ENCODE data around the gene TLCD2.

Gene TLCD2

DNA sequence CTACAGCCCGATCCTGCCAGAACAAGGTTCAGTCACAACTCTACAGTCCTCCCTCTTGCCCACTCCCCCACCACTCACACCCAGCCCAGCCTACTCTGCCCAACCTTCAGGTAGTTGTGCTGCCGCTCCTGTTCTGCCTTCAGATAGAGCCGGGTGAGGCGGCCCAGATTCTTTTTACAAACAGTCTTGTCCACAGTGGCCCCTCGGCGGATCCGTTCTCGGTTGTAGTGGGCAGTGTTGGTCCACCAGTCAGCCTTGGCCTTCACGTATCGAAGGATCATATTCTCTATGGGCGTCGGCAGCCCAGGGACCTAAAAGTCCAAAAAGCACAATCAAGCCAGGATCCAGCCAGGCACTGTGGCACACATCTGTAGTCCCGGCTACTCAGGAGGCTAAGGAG, 33.8 kb downstream of the TLCD2 start:
- TF ChIP-seq EGR1 (IDR thresholded peaks at IDR 0.05): no peak
- no peak for TF ChIP-seq ZBTB7A (IDR thresholded peaks at IDR 0.05; ENCODE audit: low read depth)
- TF ChIP-seq TCF12 (IDR thresholded peaks at IDR 0.05; ENCODE audit: low read depth): no peak
- no peak for TF ChIP-seq EP300 (IDR thresholded peaks at IDR 0.05; ENCODE audit: borderline replicate concordance)
- TF ChIP-seq TEAD4 (IDR thresholded peaks at IDR 0.05): no peak
- no peak for TF ChIP-seq CREB1 (IDR thresholded peaks at IDR 0.05; ENCODE audit: low read depth)
- TF ChIP-seq, protein P1, sequence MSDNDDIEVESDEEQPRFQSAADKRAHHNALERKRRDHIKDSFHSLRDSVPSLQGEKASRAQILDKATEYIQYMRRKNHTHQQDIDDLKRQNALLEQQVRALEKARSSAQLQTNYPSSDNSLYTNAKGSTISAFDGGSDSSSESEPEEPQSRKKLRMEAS (IDR thresholded peaks at IDR 0.05): no peak
- TF ChIP-seq CEBPB (IDR thresholded peaks at IDR 0.05): no peak
- no peak for TF ChIP-seq YY1 (IDR thresholded peaks at IDR 0.05; ENCODE audit: low read depth)
- TF ChIP-seq USF1 (IDR thresholded peaks at IDR 0.05): no peak

DNA sequence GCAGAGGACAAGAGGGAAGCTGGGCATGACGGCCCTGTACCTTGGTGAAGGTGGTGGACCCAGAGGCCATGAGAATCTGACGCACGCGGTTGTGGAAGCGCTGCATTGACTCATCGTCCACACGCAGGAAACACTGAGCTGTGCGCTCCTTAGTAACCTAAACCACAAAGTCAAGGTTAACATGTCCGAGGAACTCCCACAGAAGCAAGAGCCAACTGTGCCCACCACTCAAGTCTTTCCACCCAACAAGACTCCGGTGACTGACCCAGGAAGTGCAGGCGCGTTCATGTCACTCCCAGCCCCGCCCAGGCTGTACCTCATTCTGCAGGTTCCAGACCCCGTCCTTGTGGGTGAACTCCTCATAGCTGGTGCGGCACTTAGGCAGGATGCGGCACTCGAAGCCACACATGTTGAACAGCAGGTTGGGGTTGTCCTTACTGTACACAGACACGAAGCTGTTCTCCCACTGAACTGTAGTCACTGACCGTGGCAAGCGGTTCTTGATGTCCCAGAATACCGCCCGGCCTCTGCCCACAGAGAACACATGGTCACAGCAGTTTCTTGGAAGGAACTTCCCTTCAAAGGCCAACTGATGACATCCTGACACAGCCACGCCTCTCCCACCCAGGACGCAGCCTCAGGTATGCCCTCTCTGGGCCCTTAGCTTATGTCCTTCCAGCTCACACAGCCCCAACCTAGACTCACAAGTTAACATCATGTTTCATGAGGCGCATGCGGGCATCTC, 37.0 kb downstream of the TLCD2 start:
- TF ChIP-seq YY1 (IDR thresholded peaks at IDR 0.05; ENCODE audit: low read depth) (no peak), NFIC (IDR thresholded peaks at IDR 0.05) (no peak), RAD21 (IDR thresholded peaks at IDR 0.05; ENCODE audit: low read depth) (no peak)
- TF ChIP-seq, protein P2, sequence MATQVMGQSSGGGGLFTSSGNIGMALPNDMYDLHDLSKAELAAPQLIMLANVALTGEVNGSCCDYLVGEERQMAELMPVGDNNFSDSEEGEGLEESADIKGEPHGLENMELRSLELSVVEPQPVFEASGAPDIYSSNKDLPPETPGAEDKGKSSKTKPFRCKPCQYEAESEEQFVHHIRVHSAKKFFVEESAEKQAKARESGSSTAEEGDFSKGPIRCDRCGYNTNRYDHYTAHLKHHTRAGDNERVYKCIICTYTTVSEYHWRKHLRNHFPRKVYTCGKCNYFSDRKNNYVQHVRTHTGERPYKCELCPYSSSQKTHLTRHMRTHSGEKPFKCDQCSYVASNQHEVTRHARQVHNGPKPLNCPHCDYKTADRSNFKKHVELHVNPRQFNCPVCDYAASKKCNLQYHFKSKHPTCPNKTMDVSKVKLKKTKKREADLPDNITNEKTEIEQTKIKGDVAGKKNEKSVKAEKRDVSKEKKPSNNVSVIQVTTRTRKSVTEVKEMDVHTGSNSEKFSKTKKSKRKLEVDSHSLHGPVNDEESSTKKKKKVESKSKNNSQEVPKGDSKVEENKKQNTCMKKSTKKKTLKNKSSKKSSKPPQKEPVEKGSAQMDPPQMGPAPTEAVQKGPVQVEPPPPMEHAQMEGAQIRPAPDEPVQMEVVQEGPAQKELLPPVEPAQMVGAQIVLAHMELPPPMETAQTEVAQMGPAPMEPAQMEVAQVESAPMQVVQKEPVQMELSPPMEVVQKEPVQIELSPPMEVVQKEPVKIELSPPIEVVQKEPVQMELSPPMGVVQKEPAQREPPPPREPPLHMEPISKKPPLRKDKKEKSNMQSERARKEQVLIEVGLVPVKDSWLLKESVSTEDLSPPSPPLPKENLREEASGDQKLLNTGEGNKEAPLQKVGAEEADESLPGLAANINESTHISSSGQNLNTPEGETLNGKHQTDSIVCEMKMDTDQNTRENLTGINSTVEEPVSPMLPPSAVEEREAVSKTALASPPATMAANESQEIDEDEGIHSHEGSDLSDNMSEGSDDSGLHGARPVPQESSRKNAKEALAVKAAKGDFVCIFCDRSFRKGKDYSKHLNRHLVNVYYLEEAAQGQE (IDR thresholded peaks at IDR 0.05; ENCODE audit: low read depth): no peak

- TF ChIP-seq RAD21 (IDR thresholded peaks at IDR 0.05; ENCODE audit: low read depth): no peak
- TF ChIP-seq TEAD4 (IDR thresholded peaks at IDR 0.05): no peak
Observed at GRCh38 chr17:1661045-1661444, 49.1 kb downstream of the TLCD2 start.

- no peak for TF ChIP-seq TAF1 (IDR thresholded peaks at IDR 0.05; ENCODE audit: low read depth)
- no peak for TF ChIP-seq EP300 (IDR thresholded peaks at IDR 0.05; ENCODE audit: borderline replicate concordance)
Observed at GRCh38 chr17:1658100-1658499, 52.1 kb downstream of the TLCD2 start.

DNA sequence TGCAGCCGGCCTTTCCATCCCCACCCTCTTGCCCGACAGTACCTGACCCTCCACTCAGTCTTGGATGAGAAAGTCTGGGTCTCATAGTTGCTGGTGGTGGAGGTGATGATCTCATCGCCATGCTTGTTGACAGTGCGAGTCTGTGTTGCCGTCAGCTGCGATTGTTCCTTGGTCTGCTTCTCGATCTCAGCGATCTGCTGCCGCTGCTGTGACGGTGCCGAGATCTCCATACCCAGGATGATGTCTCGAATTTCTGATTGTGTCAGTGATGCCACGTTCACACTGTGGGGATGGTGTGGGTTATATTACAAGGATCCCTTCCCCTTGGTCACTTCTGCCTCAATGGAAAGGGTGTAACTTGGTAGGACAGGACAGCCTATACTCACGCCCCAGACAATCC, 56.4 kb downstream of the TLCD2 start:
- TF ChIP-seq EP300 (IDR thresholded peaks at IDR 0.05; ENCODE audit: borderline replicate concordance) (no peak), RAD21 (IDR thresholded peaks at IDR 0.05; ENCODE audit: low read depth) (no peak), FOXM1 (IDR thresholded peaks at IDR 0.05; ENCODE audit: borderline replicate concordance, low read depth) (no peak), ZBTB7A (IDR thresholded peaks at IDR 0.05; ENCODE audit: low read depth) (no peak), TCF12 (IDR thresholded peaks at IDR 0.05; ENCODE audit: low read depth) (no peak), YY1 (IDR thresholded peaks at IDR 0.05; ENCODE audit: low read depth) (no peak), TEAD4 (IDR thresholded peaks at IDR 0.05) (no peak), USF1 (IDR thresholded peaks at IDR 0.05) (no peak), CEBPB (IDR thresholded peaks at IDR 0.05) (no peak), TAF1 (IDR thresholded peaks at IDR 0.05; ENCODE audit: low read depth) (no peak)
- TF ChIP-seq, protein P2 (IDR thresholded peaks at IDR 0.05; ENCODE audit: low read depth): no peak
- TF ChIP-seq, protein P1 (IDR thresholded peaks at IDR 0.05): no peak
